Pancreas (tissue), 10 donors: ENCODE measurements around the gene TSPYL6. TPM values are rescaled to one million over a fixed set of nuclear protein-coding genes. Genes with fewer than 3 reads are reported as not detected.

ENCODE experiments used
- ATAC-seq, 4 donors: fragments of 200-7000 bp; cut with Tn5 transposase; one replicate each; pipeline versions ENCODE4 v1.8.0 to v1.9.1; 2020; ENCODE audit warnings: mild to moderate bottlenecking in 4 of 4, moderate library complexity in 4 of 4
- DNase-seq, 6 donors: peaks; one replicate each; pipeline ENCODE4 v3.0.0-alpha.2; 2020
- FAIRE-seq: peaks from 2 replicates; lab custom pipeline; 2012; peaks lifted over from hg19 to GRCh38; lab: Jason Lieb, UNC
- H3K27ac ChIP-seq, 4 donors: fragments of 200-600 bp; sonication (generic); 1 replicate in 3 of 4; 2 replicates in 1 of 4; pipeline versions ENCODE4 v1.5.0 to v1.8.0; 2020
- H3K27me3 ChIP-seq, 4 donors: fragments of 200-600 bp; one replicate each; pipeline ENCODE4 v1.8.0; 2021
- H3K36me3 ChIP-seq, 3 donors: fragments of 200-600 bp; sonication (generic) in 1 of 3; one replicate each; pipeline versions ENCODE4 v1.5.0 to v1.8.0; 2020 to 2021
- H3K4me1 ChIP-seq, 3 donors: fragments of 200-600 bp; one replicate each; pipeline ENCODE4 v1.8.0; 2021
- H3K4me3 ChIP-seq, 4 donors: fragments of 200-600 bp; sonication (generic) in 2 of 4; one replicate each; pipeline versions ENCODE4 v1.5.0 to v1.8.0; 2020 to 2021
- H3K9me3 ChIP-seq, 4 donors: fragments of 200-600 bp; one replicate each; pipeline ENCODE4 v1.8.0; 2021
- WGBS, 2 donors: extraction: QIAGEN DNeasy Blood & Tissue Kit; methylation state at CpG; one replicate each; pipeline ENCODE4 v1.1.7; 2013; 5-methylcytosine and 5-hydroxymethylcytosine counted together
- intact Hi-C, 3 donors: fragments of 100-400 bp; cut with DNase I; formaldehyde crosslinking; loops; one replicate each; pipeline versions ENCODE4 v1.11.1 to v1.14.2; 2022
- polyA plus RNA-seq, 2 donors: library from polyadenylated mRNA; stranded (reverse); fragments of 200-250 nt; gene quantifications; one replicate each; pipeline ENCODE4 v1.2.3, GENCODE V29; 2013
- total RNA-seq, 6 donors: library from RNA; stranded (reverse); fragmentation: NEBNext Ultra II Directional in 4 of 6; extraction: Animal tissue kit (Norgen Biotek cat#: 25700) in 4 of 6; gene quantifications; one replicate each; pipeline versions ENCODE4 v1.2.1 to v1.2.4, GENCODE V29; 2021 to 2023
- TF ChIP-seq, protein P1 (sequence below), 4 donors: fragments of 200-600 bp; sonication (generic) in 3 of 4; IDR thresholded peaks; one replicate each; pipeline versions ENCODE4 v1.5.0 to v1.8.0; 2021; ENCODE audit warnings: antibody characterized with exemption in 4 of 4
- donor health status: healthy with polysubstance abuse.
- donor health status: DM: no; HTN: no; CAD: no; lungs with moderate emphysema.
- donor health status: DM: no; HTN: no; CAD: no.
- donor health status: control.
- donor health status: control.
- donor health status: Bipolar disorder and iron deficiency.
- donor health status: DM: yes; HTN: yes; CAD: no.
- donor health status: DM: no; HTN: no; CAD: no.
- donor health status: DM: no; HTN: no; CAD: no.
- donor health status: DM: yes; HTN: yes; CAD: no.

TSPYL6 gene
- total and polyA plus RNA-seq, 8 donors: 0.06 to 0.09 TPM; not detected in 6

- TF ChIP-seq, protein P1, sequence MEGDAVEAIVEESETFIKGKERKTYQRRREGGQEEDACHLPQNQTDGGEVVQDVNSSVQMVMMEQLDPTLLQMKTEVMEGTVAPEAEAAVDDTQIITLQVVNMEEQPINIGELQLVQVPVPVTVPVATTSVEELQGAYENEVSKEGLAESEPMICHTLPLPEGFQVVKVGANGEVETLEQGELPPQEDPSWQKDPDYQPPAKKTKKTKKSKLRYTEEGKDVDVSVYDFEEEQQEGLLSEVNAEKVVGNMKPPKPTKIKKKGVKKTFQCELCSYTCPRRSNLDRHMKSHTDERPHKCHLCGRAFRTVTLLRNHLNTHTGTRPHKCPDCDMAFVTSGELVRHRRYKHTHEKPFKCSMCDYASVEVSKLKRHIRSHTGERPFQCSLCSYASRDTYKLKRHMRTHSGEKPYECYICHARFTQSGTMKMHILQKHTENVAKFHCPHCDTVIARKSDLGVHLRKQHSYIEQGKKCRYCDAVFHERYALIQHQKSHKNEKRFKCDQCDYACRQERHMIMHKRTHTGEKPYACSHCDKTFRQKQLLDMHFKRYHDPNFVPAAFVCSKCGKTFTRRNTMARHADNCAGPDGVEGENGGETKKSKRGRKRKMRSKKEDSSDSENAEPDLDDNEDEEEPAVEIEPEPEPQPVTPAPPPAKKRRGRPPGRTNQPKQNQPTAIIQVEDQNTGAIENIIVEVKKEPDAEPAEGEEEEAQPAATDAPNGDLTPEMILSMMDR (IDR thresholded peaks at IDR 0.05): no peak
- no peak overlapping the region for H3K27ac ChIP-seq
- H3K9me3 ChIP-seq: no peaks in the 10 kb centered on the region
- H3K27me3 ChIP-seq: no peaks in the 10 kb centered on the region
- no peaks in the 10 kb centered on the region for H3K36me3 ChIP-seq
- intact Hi-C loops: no loop called here
- H3K4me3 ChIP-seq: no peak overlapping the region
- FAIRE-seq (no peak), DNase-seq (no peak), ATAC-seq (no peak)
- H3K4me1 ChIP-seq: no peaks in the 10 kb centered on the region
- WGBS, 2 donors: 80 to 85% methylated on average over 2 of the region's 2 CpGs
Measured at GRCh38 chr2:54279385-54279784, 23.4 kb upstream of the TSPYL6 start.

DNA sequence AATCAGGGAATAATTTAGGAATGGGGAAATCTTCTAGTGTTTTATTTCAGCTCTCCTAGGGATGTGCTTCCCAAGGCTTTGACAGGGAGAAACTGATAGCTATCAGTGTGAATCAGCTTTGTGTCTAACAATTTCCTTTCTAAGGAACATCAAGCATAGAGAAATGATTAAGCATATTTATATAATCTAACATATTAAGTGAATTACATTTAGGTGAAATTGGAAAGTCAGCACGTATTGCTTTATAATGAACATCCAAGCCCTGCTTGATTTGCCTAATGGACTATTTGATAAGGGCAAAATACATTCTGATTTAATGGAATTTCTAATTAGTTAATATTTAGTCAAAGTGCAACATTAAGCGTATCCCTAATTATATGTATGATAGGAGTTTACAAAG, 19.5 kb upstream of the TSPYL6 start:
- Histone ChIP-seq H3K4me3 (no peak overlapping the region), H3K36me3 (no peaks in the 10 kb centered on the region), H3K27ac (no peak overlapping the region), H3K9me3 (no peaks in the 10 kb centered on the region), H3K27me3 (no peaks in the 10 kb centered on the region), H3K4me1 (no peaks in the 10 kb centered on the region)
- ATAC-seq: no peak
- intact Hi-C loops: no loop called here
- no peak for DNase-seq
- no peak for FAIRE-seq
- TF ChIP-seq, protein P1 (IDR thresholded peaks at IDR 0.05): no peak
- WGBS, 2 donors: 68 to 73% methylated on average over 2 of the region's 2 CpGs

- TF ChIP-seq, protein P1 (IDR thresholded peaks at IDR 0.05): no peak
- Histone ChIP-seq H3K9me3 (no peaks in the 10 kb centered on the region), H3K27ac (no peak overlapping the region), H3K36me3 (no peaks in the 10 kb centered on the region), H3K4me1 (no peaks in the 10 kb centered on the region), H3K4me3 (no peak overlapping the region), H3K27me3 (no peaks in the 10 kb centered on the region)
- intact Hi-C loops: no loop called here
- ATAC-seq (no peak), FAIRE-seq (no peak), DNase-seq (no peak)
- 76 to 84% methylated on average over 1 of the region's 1 CpG for WGBS, 2 donors
Measured at GRCh38 chr2:54274781-54275242, 18.8 kb upstream of the TSPYL6 start.

DNA sequence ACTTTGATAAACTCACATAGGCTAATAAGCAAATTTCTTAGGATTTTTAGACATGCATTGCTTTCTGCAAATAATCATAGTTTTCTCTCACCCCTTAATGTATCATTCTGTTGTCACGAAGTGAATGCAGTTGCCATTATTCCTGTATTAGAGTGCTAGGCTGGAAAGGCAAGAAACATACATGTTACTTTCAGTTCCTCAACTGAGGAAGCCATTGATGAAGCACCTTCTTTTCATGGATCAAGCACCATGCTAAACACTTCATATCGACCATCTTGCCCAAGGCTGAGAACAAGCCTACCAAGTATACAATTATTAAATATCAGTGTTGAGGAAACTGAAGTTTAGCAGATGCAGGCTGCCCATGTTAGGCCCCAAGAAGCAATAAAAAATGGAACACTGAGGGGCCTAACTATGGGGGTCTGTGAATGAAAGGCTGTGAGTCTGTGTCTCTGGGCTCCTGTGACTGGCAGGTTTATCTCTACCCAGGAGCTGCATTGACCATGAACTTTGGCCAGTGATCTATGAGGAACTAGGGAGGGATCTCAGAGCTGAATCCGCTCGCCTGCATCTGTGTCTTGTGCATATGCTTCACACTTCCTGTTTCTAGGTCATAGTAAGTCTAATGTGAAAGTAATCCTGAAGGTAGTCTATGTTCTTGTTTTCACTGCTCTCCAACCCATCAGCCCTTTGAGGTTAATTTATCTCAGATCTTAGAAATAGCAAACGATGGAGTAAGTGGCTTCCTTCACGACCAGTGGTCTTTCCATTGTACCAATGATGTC, 16.0 kb upstream of the TSPYL6 start:
- DNase-seq: no peak
- H3K36me3 ChIP-seq: no peaks in the 10 kb centered on the region
- 93 to 96% methylated on average over 6 of the region's 6 CpGs for WGBS, 2 donors
- H3K4me1 ChIP-seq: no peaks in the 10 kb centered on the region
- no peak overlapping the region for H3K4me3 ChIP-seq
- H3K27ac ChIP-seq: no peak overlapping the region
- FAIRE-seq: no peak
- intact Hi-C loops: no loop called here
- no peaks in the 10 kb centered on the region for H3K27me3 ChIP-seq
- no peaks in the 10 kb centered on the region for H3K9me3 ChIP-seq
- TF ChIP-seq, protein P1 (IDR thresholded peaks at IDR 0.05): no peak
- no peak for ATAC-seq

- TF ChIP-seq, protein P1 (IDR thresholded peaks at IDR 0.05): no peak
- FAIRE-seq (no peak), ATAC-seq (no peak), DNase-seq (no peak)
- Histone ChIP-seq H3K36me3 (no peaks in the 10 kb centered on the region), H3K4me3 (no peak overlapping the region), H3K9me3 (no peaks in the 10 kb centered on the region), H3K4me1 (no peaks in the 10 kb centered on the region), H3K27ac (no peak overlapping the region), H3K27me3 (no peaks in the 10 kb centered on the region)
- intact Hi-C loops: no loop called here
- 94 to 96% methylated on average over 4 of the region's 4 CpGs for WGBS, 2 donors
Measured at GRCh38 chr2:54271189-54271588, 15.2 kb upstream of the TSPYL6 start.
